Measurements from ENCODE around the gene ETV5.

Gene ETV5

DNA sequence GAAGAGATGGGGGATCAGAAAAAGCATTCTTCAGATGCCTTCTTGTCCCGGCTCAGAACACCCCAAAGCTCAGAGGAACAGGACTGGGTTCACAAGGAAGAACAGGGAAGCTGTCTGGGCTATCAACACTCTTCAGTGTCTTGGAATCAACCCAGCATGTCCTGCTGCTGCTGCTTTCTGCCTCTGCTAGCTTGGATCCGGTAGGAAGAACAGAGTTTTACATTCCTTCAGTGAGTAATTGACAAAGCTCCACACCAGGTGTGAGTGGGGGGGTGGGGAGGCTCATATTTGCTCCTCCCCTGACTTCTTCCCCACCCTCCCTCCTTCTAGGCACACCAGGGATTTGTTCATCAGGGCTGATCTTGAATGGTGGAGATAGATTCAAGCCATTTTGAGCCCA lies 13.1 kb upstream of the ETV5 start:
- no peak for DNase-seq

DNA sequence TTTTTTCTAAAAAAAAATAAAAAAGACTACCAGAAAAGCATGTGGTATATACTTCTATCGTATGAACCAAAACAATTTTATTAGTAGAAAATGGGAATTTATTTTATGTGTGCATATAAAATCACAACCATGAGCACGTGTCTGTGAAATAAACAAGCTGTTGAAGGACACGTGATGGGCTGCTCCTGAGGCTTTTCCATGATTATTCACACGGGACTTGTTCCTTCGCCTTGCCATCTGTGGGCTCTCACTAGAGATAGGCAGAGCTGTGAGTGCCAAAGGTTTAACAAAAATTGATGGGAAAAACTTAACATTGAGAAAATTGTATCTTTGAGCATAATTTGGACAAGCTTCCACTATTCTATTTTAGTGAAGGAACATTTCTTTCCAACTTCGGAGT lies 12.4 kb upstream of the ETV5 start:
- DNase-seq: no peak

DNA sequence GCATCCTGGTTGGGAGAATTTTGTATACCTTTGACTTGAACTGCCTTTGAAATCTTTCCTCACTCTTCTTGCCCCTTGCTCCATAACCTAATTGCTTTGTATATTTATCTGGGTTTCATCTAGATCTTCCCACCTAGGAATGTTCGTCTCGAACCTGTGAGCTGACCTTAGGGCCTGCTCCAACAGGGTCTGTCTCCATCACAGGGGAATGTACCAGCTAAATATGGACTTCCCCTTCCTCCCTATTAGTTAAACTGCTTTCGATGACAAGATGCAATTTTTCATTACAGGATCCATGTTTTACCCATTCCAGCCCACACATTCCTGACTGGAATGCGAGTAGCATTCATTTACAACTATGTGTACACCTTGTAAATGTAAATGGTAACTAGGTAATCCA lies 10.6 kb upstream of the ETV5 start:
- DNase-seq: no peak

DNA sequence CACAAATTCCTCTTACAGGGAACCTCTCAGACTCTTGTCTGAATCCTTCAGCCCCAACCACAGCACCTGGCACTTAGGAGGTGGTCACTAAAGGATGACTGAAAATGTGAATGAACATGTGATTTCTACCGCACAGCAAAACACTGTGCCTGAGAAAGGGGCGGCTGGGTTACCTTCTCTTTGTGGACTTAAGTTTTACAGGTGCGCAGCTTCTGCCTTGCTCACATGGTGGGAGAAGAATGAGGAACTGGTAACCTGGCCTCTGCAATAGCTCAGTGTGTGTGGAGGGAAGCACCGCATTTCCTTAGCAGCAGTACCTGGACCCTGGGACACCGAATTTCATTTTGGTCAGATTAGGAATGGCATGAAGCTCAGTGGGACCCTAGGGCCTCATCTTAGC lies 9.8 kb upstream of the ETV5 start:
- no peak for DNase-seq

DNA sequence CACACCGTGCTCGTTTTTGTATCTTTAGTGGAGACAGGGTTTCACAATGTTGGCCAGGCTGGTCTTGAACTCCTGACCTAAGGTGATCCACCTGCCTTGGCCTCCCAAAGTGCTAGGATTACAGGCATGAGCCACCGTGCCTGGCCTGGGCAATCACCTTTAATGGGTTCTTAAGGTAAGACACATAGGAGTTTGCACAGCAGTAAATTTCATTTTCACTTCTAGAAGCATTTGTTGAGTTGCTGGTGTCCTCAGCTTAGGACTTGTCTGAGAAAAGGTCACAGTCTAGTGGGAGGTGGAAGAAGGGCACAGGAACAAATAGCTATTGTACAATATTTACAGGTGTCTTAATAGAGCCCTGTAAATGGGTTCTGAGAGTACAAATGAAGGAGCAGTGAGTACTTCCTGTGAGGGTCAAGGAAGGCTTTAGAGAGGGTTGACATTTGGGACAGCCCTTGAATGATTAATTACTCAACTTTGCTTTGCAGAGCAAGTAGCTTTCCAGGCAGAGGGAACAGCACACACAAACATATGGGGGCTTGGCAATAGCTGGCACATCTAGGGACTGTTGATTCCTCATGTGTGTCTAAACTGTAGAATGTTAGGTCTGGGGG lies 8.7 kb upstream of the ETV5 start:
- no peak for DNase-seq

DNA sequence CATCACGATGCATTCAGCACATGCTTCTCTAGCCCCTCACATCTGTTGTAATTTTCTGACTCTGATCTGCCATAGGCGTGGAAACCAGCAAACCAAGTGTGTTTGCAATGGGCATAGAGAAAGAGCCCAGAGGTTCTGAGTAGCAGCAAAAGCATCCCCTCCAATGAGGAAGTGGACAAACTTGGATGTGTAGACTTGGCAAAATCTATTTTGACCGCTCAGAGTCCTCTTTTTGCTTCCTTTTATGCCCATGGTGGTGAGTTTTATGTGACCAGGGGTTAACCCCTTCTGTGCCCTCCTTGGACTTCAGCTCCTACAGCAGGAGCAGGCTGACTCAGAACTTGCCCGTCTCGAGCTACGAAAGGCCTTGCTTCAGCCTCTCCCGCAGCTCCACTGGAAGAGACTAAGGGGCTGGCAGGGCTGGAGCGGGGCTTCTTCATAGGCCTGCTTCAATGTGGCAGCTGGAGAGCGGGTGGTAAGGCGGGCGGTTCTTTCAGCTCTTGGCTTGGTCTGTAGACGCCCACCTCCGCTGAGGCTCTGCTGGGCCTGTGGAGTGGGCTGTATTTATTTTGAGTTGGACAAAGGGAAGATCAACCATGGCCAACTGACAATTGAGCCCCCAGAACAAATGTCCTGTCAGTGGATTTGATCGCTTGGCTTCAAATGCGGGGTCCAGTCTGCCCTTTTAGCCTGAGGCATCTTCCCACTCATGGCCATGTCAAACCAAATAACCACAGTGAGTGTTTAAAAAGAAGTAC lies 6.5 kb upstream of the ETV5 start:
- DNase-seq: no peak

DNA sequence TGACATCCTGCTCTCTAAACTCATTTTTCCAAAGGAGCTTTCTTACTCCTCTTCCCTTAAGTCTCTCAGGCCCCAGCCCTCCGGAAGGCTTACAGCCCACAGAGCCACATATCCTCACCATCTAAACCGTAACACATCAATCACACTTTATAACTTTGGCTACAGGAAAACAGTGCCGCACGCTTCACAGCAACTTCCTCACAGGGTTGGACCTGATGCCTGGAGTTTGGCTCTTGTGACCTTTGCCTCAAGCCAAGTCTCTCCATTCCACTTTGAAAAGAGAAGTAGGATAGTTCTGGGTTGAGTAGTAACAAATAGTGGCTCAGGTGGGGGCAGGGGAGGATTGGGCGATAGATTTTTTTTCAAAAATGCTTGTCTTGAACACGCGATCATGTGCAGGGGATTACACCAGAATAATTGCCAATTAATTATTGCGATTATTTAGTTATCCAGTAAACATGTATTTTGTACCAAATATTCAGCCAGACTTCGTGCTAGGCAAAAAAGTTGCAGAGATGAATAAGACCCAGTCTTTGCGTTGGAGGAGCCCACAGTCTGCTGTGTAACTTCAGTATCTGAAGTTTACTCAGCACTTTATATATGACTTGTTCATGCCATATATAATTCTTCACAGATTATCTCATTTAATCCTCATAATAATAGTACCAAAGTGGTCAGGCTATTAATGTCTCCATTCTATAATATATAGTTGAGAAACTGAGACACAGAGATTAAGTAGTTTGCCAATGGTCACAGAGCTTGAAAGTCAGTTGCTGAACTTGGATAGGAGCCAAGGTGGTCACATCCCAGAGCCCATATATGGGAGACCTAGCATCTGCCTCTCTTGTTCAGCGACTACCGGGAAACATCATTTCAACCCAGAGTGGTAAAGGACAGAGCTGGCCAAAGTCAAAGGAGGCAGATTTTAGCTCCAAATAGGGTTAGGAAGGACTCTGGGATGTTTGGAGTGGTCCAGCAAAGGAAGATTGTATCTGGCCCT lies 2.4 kb upstream of the ETV5 start:
- DNase-seq: no peak

DNA sequence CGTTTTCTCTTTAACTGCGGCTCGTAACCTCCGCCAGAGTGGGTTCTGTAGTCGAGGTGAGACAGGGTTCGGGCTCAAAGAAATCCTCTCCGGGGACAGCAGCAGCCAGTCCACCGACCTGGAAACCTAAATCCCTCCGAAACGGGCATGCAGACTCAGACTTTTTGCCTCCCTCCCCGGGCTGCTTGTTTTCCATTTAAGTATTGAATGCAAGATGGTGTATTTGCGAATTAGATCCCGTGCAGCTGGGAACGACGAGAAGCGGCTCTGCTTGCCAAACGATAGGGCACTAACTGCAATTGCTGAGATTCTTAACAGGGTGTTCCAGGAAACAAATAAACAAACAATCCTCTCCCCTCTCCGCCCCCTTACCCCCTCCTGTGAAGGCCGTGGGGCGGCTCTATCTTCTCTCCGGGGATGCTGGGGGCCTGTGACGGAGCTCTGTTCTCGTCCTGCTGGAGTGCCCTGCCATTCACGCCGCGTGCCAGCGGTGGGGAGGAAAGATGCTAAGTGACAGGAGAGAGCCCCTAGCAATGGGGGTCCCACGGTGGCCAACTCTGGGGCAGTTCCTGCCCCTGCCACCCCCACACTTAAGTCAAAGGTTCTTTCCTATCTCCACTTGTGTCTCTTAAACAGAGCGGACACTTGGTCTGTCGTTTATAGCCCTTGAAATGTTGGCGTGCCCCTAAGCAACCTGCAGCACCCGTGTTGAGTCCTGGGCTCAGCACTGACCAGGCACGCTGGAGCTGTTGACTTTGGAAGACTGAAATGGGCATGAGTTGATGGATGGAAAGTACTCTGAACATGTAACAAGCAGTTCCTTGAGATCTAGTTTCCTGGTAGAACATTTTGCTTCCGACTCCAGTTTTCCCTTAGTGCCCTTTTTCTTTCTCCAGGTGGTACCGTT lies 1.3 kb upstream of the ETV5 start:
- DNase-seq: peak; percentile 59

DNA sequence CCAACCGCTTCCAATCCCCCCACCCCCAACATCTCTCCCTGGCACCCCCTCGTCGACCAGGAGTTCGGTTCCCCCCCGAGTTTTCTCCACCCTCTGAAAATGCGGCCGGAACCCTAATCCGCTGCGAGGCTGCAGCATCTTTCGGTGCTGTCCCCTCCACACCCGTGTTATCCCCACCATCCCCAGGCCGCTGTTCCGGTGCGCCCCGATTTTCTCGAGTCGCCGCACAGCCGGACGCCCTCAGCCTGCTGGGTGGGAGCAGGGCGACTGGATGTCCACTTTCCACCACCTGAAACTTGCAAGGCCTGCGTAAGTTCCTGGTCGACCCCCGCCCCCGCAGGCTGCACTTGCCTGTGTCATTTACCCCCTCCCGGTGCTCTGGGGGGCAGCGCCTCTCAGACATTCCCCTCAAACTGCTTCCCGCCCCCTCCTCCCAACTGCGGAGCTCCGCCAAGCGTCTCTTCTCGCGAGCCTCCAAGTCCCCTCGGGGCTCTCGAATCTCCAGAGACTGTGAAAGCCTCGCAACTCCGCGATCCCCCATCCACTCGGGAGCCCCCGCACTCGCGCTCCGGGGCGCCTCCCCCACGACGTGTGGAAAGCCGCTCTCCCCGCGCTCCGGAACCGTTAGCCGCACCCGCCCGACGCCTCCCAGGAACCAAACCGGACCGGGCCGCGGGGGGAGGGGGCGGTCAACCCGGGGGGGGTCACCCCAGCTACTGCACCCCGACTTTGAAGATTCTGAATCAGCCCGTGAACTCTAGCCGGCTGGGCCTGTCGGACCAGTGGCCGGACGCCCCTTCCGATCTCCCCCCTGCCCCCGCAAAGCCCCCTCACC lies 566 bp downstream of the ETV5 start:
- DNase-seq: peak; percentile 36

DNA sequence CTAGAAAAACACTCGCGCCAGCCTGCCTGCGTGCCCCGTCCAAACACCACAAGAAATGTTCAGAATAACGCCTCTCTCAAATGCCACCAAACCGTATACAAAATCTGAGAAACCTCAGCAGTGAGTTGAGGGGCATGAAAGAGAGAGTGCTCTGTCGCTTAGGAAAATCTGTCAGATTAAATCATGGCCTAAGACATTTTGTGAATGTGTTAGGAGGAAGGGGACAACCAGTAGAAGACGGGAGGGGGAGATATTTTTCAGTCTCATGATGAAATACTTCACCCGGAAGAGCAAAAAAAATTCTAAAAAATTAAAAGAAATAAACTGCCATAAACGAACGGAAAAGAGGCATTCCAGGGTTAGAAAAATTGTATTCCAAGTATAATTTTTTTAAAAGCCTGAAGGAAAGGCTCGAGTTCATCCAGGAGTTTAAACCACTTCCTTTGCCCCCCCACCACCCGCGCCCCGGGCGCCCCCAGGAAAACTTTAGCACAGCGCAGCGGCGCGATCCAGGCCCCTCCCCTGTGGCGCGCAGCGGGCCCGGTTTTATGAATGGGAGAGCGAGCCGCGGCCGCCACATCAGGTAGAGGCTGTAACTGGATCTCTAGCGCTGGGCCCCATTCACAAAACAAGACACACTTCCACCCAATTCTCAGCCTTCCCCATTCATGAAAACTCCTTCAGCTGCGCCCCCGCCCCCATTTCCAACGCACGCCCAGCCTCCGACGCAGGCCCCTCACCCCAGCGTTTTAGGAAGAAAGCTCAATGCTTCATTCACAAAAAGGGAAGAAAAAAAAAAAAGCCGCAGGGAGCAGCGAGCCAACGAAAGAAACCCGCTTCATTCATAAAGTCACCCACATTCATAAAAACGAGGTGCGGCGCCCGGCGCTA lies 1.4 kb downstream of the ETV5 start:
- peak; percentile 96 for DNase-seq

DNA sequence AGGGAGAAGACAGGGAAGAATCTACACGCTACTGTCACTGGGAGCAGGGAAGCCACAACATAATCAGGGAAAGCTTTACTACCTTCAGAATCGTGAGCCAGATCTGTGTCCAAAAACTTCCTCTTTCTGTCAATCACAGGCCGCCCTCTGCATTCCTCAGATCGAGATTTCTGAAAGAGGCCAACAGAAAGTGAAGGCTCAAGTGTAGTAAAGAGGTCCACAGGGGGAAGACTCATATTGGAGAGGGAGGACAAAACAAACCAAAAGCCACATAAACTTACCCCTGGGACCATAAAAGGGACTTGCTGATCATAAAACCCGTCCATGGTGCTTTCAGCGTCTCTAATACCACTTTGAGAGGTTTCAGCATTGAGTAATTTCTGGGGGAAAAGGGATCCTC lies 3.3 kb downstream of the ETV5 start:
- DNase-seq: no peak

DNA sequence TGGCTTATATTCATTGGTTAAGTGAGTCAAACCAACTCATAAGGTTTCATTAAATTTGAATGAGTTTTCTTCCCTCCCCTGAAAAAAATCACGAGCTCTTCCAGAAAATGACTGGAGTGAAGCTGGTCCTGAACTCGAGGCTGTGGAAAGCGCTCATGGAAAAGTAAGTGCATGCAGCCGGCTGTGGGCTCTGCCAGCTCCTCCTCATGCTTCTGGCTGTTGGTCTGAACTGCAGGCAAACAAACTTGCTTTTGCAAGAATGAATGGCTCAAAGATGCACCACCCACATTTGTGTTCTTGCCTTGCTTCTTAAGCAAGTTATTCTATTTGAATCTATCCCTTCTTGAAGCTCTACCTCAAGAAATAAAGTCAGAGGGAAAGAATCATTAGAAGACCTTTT lies 6.2 kb downstream of the ETV5 start:
- no peak for DNase-seq

DNA sequence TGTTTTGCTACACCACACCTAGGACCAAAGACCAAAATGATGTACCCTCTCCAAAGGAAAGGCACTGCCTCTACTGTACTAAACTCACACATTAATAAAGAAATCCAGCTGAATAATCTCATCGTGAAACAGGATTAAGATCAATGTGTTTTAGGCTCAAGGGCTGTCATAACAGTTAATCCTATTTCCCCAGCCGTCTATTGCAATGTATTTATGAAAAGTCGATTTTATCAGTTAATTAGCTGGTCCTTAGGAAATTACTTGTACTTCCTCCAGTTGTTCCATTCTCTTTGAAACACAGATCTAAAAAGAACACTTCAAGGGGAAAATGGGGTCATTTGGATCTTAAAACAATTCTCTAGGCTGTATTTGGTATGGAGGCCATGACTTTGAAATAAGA lies 8.5 kb downstream of the ETV5 start:
- no peak for DNase-seq

DNA sequence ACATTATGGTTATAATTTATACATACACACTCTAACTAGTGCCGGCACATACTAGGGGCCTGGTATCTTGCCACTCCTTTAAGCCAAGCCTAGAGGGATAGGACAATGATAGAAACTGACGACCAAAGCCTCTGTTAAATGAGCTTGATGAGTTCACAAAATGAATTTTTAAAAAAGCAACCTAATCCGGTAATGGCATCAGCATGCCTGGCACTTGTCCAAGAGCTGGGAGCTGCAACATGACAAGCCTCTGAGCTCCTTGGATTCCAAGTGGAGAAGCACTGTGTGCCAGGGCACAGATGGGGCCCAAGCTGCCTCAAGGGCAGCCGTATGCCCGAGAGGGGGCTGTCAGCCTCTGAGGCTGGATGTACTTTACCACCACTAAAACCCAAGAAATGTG lies 9.7 kb downstream of the ETV5 start:
- peak; percentile 57 for DNase-seq

DNA sequence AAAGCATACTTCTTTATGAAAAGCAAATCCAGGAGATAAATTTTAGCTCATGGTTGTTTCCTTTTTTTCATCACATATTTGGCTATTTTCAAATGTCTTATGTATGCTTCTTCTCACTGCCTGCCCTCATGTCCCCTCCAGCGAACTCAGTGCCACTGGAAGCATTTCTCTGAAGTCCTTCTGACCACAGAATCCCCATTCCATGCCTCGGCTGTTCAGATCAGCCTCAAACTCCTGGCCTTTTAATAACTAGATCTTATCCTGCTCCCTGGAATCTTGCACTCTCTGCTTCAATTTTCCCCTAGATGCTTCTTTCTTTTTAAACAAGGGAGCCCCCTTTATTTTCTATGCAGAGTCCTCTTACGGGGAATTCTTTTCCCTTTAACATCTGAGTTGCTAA lies 10.1 kb downstream of the ETV5 start:
- no peak for DNase-seq

DNA sequence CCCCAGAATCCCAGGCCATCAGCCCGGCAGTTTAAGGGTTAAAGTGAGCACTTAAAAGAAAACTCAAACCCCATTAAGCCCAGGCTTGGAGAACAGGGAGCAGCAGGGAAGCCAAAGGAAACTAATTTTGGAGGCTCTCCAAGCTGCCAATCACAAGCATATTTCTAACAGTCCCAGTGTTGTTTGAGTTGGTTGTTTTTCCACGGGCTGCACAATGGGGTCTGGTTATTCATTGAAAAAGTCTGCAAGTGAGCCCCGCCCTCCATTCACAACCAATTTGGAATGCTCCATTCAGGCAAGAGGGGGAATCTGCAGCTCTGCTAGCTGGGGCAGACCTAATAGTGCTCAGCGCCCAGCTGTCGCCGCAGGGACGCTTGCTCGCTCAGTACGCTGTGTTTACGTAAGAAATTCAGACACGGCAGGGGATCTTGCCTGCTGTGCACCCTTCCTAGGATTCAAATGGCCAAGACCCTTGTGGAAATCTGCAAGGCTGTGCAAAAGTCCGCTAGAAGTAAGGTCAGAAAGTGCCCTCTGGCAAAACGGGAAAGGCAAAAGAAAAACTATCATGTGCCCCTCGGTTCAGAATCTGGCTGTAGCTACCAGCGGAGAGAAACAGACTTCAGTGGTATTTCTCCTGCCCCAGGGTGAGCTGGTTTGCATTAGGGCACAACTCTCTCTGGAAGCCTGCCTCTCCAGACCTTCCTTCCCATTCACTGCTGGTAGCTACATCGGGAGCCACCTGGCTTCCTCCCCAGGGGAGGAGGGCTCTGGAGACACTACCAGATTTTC lies 11.0 kb downstream of the ETV5 start:
- peak; percentile 100 for DNase-seq

DNA sequence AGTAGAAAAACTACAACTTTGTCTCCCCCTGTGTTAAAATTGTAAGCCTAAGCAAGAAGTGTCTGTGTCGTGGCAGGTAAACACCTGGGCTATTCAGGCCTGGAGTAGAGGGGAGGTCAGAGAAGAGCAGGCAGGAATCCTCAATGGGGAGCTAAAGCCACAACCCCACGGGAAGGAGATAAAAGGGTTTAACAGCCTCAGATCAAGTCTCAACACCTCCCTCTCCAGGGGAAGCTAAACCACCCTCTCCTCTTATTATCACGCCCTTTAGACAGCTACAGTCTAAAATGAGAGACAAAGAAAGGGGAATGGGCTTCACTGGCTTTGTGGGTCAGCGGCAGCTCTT lies 11.6 kb downstream of the ETV5 start:
- no peak for DNase-seq

DNA sequence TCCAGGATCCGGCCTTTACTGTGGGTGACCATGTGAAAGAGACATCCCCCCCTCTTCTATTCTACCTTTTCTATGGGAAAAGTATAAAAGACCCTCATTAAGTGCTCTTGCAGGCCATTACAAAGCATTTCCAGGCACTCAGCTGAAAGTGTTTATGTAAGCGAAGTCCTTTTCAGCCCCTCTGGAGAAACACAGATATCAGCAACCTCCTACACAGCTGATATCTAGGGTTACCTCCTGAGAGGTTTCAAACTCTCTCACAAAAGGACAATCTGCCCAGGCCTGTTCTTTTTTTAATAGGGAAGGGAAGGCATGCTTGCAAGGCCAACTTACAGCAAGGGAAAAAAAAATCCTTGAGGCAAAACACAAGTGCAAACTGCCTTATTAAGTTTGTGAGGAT lies 12.6 kb downstream of the ETV5 start:
- peak; percentile 12 for DNase-seq

DNA sequence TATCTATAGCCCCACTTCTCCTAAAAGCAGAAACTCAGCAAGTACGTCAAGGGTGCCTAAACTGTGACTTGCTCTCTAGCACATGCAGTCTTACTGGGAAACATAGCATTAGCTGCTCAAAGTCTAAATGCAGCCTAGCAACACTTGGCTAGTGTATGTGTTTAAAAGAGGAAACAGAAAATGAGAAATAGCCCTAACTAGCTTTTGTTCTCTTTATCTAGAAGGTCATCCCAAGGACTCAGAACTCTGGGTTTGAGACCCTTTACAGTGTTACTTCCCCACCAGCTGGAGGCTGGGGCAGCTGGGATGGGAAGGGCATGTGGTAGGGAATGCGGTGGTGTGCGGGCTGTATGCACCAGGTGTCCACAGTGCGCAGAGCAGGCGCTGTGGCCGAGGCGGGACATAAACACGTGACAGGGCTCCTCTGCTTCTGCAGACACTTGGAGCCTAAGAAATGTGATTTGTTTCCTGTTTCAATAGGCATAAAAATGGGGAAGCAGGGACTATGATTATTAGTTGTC lies 13.3 kb downstream of the ETV5 start:
- no peak for DNase-seq
